ENCODE data around the gene FOSL1.

Gene FOSL1

GRCh38 chr11:65920372-65920802 is 20.2 kb upstream of the FOSL1 start:
- H3K27ac ChIP-seq: no peak overlapping the region
- H3K9ac ChIP-seq: peak overlapping the region; percentile 44; the same call in 1 of the 2 replicates
- no peak overlapping the region for H2AFZ ChIP-seq (ENCODE audit: low read depth)
- peak overlapping the region; percentile 96 for H3K4me2 ChIP-seq
- peaks cover 14% of the 10 kb centered on the region for H3K4me1 ChIP-seq (ENCODE audit: low read depth, poor library complexity, severe bottlenecking)
- H3K27me3 ChIP-seq (ENCODE audit: insufficient read depth, low read depth): no peaks in the 10 kb centered on the region
- H4K20me1 ChIP-seq (ENCODE audit: insufficient read depth): no peaks in the 10 kb centered on the region
- H3K4me3 ChIP-seq (IDR thresholded peaks at IDR 0.05; ENCODE audit: insufficient read depth, low read depth, low read length): no peak overlapping the region
- H3K79me2 ChIP-seq (ENCODE audit: insufficient read depth, low read depth): peaks cover 13% of the 10 kb centered on the region; the same call in 1 of the 2 replicates
- H3K36me3 ChIP-seq (ENCODE audit: insufficient read depth): no peaks in the 10 kb centered on the region
- no peak for TF ChIP-seq CTCF (conservative IDR thresholded peaks at IDR 0.05; ENCODE audit: low read depth, low read length)

- H3K36me3 ChIP-seq (ENCODE audit: insufficient read depth): no peaks in the 10 kb centered on the region
- no peak for TF ChIP-seq CTCF (conservative IDR thresholded peaks at IDR 0.05; ENCODE audit: low read depth, low read length)
- peak overlapping the region; percentile 44 for H3K9ac ChIP-seq
- no peak overlapping the region for H3K4me3 ChIP-seq (IDR thresholded peaks at IDR 0.05; ENCODE audit: insufficient read depth, low read depth, low read length)
- H3K27me3 ChIP-seq (ENCODE audit: insufficient read depth, low read depth): no peaks in the 10 kb centered on the region
- no peaks in the 10 kb centered on the region for H4K20me1 ChIP-seq (ENCODE audit: insufficient read depth)
- peaks cover 14% of the 10 kb centered on the region for H3K4me1 ChIP-seq (ENCODE audit: low read depth, poor library complexity, severe bottlenecking)
- peaks cover 13% of the 10 kb centered on the region; the same call in 1 of the 2 replicates for H3K79me2 ChIP-seq (ENCODE audit: insufficient read depth, low read depth)
- peak overlapping the region; percentile 64 for H2AFZ ChIP-seq (ENCODE audit: low read depth)
- no peak overlapping the region for H3K27ac ChIP-seq
- peak overlapping the region; percentile 96 for H3K4me2 ChIP-seq
Measured at GRCh38 chr11:65919573-65920371, 19.6 kb upstream of the FOSL1 start.

- Histone ChIP-seq H3K27ac (peak within 1 kb of the TSS; percentile 56), H3K4me1 (ENCODE audit: low read depth, poor library complexity, severe bottlenecking) (peaks cover 14% of the 10 kb centered on the region), H3K4me2 (peak within 1 kb of the TSS; percentile 96), H2AFZ (ENCODE audit: low read depth) (peak within 1 kb of the TSS; percentile 64), H3K27me3 (ENCODE audit: insufficient read depth, low read depth) (no peaks in the 10 kb centered on the region), H3K79me2 (ENCODE audit: insufficient read depth, low read depth) (peaks cover 13% of the 10 kb centered on the region; the same call in 1 of the 2 replicates), H3K36me3 (ENCODE audit: insufficient read depth) (no peaks in the 10 kb centered on the region), H4K20me1 (ENCODE audit: insufficient read depth) (no peaks in the 10 kb centered on the region), H3K4me3 (IDR thresholded peaks at IDR 0.05; ENCODE audit: insufficient read depth, low read depth, low read length) (no peak within 1 kb of the TSS), H3K9ac (peak within 1 kb of the TSS; percentile 82)
- TF ChIP-seq CTCF (conservative IDR thresholded peaks at IDR 0.05; ENCODE audit: low read depth, low read length): no peak
Measured at GRCh38 chr11:65919141-65919572, 19.0 kb upstream of the FOSL1 start, which contains the start of gene DRAP1. TSS of gene DRAP1 (plus strand) at chr11:65919426. CDS start at chr11:65919502, 76 bp downstream.

- no peak within 1 kb of the TSS for H3K4me3 ChIP-seq (IDR thresholded peaks at IDR 0.05; ENCODE audit: insufficient read depth, low read depth, low read length)
- peaks cover 13% of the 10 kb centered on the region; the same call in 1 of the 2 replicates for H3K79me2 ChIP-seq (ENCODE audit: insufficient read depth, low read depth)
- H3K4me1 ChIP-seq (ENCODE audit: low read depth, poor library complexity, severe bottlenecking): peaks cover 18% of the 10 kb centered on the region
- H3K27ac ChIP-seq: peak within 1 kb of the TSS; percentile 56
- TF ChIP-seq CTCF (conservative IDR thresholded peaks at IDR 0.05; ENCODE audit: low read depth, low read length): no peak
- peak within 1 kb of the TSS; percentile 82 for H3K9ac ChIP-seq
- no peaks in the 10 kb centered on the region for H4K20me1 ChIP-seq (ENCODE audit: insufficient read depth)
- peak within 1 kb of the TSS; percentile 64 for H2AFZ ChIP-seq (ENCODE audit: low read depth)
- no peaks in the 10 kb centered on the region for H3K36me3 ChIP-seq (ENCODE audit: insufficient read depth)
- no peaks in the 10 kb centered on the region for H3K27me3 ChIP-seq (ENCODE audit: insufficient read depth, low read depth)
- H3K4me2 ChIP-seq: peak within 1 kb of the TSS; percentile 96
Measured at GRCh38 chr11:65918211-65919140, 18.3 kb upstream of the FOSL1 start, which contains the start of gene C11orf68. TSS of gene C11orf68 (minus strand) at chr11:65919062. CDS start at chr11:65919031, 31 bp downstream.
